SK-N-SH treated with all-trans-retinoic acid at 6 μM for 48 hours (cell line): ENCODE measurements around the gene TMED7.

Experiments
- ARNTL ChIP-seq: fragments of 450-650 bp; formaldehyde crosslinking; IDR thresholded peaks from 2 replicates; pipeline ENCODE4 v1.5.0; 2020; ENCODE audit warnings: low read depth, mild to moderate bottlenecking, moderate library complexity, borderline replicate concordance
- OSR1 ChIP-seq: fragments of 250-450 bp; sonication (Bioruptor Pico); IDR thresholded peaks from 2 replicates; pipeline ENCODE4 v1.8.0; 2022; ENCODE audit warnings: moderate library complexity, mild to moderate bottlenecking, inconsistent platforms
- RARB ChIP-seq: fragments of 250-450 bp; sonication (Bioruptor Pico); IDR thresholded peaks from 2 replicates; pipeline ENCODE4 v1.8.0; 2021; ENCODE audit warnings: mild to moderate bottlenecking, moderate library complexity
- SNAI2 ChIP-seq: fragments of 250-450 bp; sonication (Bioruptor Pico); IDR thresholded peaks from 2 replicates; pipeline ENCODE4 v1.5.0; 2020; ENCODE audit warnings: mild to moderate bottlenecking, moderate library complexity
- TCF4 ChIP-seq: fragments of 250-450 bp; sonication (Bioruptor Pico); IDR thresholded peaks from 2 replicates; pipeline ENCODE4 v1.8.0; 2021; ENCODE audit warnings: mild to moderate bottlenecking, moderate library complexity, borderline replicate concordance
- ZC3H10 ChIP-seq: fragments of 250-450 bp; sonication (Bioruptor Pico); IDR thresholded peaks from 2 replicates; pipeline ENCODE4 v1.5.1; 2021; ENCODE audit warnings: mild to moderate bottlenecking, moderate library complexity
- ZFP3 ChIP-seq: fragments of 250-450 bp; sonication (Bioruptor Pico); IDR thresholded peaks from 2 replicates; pipeline ENCODE4 v1.5.0; 2020; ENCODE audit warnings: mild to moderate bottlenecking, moderate library complexity
- ZFP30 ChIP-seq: fragments of 450-650 bp; formaldehyde crosslinking; IDR thresholded peaks from 2 replicates; pipeline ENCODE4 v1.5.0; 2022; ENCODE audit warnings: mild to moderate bottlenecking, moderate library complexity
- ZNF565 ChIP-seq: fragments of 450-650 bp; formaldehyde crosslinking; conservative IDR thresholded peaks from 2 replicates; pipeline ENCODE4 v1.5.0; 2020; ENCODE audit warnings: low read depth, mild to moderate bottlenecking, moderate library complexity
- TF ChIP-seq, protein P1 (sequence below): fragments of 250-450 bp; sonication (Bioruptor Pico); IDR thresholded peaks from 2 replicates; pipeline ENCODE4 v1.5.0; 2020; ENCODE audit warnings: mild to moderate bottlenecking, moderate library complexity
- TF ChIP-seq, protein P2 (sequence below): fragments of 250-450 bp; sonication (Bioruptor Pico); IDR thresholded peaks from 2 replicates; pipeline ENCODE4 v1.8.0; 2021; ENCODE audit warnings: low read depth, mild to moderate bottlenecking, moderate library complexity, borderline replicate concordance

DNA sequence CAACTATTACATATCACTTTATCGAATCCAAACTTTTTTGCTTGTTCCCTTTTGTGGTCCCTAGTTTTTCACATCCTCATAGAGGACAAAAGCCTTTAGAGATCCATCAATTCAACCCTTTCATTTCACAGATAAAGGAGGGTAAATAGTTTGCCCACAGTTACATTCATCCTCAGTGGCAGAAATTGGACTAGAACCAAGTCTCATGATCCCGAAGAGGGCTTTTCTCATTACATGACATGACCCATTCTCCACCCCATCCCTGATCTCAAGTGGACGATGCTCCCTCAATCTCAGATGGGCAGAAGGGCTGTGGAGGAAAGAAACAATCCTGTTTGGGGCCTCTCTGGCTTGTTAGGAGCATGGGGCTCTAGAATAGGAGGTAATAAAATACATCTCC is 46.6 kb downstream of the TMED7 start:
- TF ChIP-seq TCF4 (CRISPR knock-in tag) (no peak), OSR1 (CRISPR knock-in tag) (no peak), ARNTL (no peak), RARB (CRISPR knock-in tag) (no peak), ZFP3 (no peak), SNAI2 (CRISPR knock-in tag) (no peak), ZNF565 (CRISPR knock-in tag) (no peak), ZFP30 (CRISPR knock-in tag) (no peak), ZC3H10 (CRISPR knock-in tag) (no peak)
- TF ChIP-seq, protein P1, sequence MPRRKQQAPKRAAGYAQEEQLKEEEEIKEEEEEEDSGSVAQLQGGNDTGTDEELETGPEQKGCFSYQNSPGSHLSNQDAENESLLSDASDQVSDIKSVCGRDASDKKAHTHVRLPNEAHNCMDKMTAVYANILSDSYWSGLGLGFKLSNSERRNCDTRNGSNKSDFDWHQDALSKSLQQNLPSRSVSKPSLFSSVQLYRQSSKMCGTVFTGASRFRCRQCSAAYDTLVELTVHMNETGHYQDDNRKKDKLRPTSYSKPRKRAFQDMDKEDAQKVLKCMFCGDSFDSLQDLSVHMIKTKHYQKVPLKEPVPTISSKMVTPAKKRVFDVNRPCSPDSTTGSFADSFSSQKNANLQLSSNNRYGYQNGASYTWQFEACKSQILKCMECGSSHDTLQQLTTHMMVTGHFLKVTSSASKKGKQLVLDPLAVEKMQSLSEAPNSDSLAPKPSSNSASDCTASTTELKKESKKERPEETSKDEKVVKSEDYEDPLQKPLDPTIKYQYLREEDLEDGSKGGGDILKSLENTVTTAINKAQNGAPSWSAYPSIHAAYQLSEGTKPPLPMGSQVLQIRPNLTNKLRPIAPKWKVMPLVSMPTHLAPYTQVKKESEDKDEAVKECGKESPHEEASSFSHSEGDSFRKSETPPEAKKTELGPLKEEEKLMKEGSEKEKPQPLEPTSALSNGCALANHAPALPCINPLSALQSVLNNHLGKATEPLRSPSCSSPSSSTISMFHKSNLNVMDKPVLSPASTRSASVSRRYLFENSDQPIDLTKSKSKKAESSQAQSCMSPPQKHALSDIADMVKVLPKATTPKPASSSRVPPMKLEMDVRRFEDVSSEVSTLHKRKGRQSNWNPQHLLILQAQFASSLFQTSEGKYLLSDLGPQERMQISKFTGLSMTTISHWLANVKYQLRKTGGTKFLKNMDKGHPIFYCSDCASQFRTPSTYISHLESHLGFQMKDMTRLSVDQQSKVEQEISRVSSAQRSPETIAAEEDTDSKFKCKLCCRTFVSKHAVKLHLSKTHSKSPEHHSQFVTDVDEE: no peak
- TF ChIP-seq, protein P2, sequence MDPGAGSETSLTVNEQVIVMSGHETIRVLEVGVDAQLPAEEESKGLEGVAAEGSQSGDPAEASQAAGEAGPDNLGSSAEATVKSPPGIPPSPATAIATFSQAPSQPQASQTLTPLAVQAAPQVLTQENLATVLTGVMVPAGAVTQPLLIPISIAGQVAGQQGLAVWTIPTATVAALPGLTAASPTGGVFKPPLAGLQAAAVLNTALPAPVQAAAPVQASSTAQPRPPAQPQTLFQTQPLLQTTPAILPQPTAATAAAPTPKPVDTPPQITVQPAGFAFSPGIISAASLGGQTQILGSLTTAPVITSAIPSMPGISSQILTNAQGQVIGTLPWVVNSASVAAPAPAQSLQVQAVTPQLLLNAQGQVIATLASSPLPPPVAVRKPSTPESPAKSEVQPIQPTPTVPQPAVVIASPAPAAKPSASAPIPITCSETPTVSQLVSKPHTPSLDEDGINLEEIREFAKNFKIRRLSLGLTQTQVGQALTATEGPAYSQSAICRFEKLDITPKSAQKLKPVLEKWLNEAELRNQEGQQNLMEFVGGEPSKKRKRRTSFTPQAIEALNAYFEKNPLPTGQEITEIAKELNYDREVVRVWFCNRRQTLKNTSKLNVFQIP (CRISPR knock-in tag): no peak
